Lung (tissue), 12 donors: Measurements from ENCODE around the gene CDH23. TPM values are rescaled to one million over a fixed set of nuclear protein-coding genes. Genes with fewer than 3 reads are reported as not detected.

Experiments used
- ATAC-seq: fragments of 200-7000 bp; cut with Tn5 transposase; one replicate; pipeline ENCODE4 v1.9.1; 2020; ENCODE audit warnings: moderate number of reproducible peaks; ENCODE audit not compliant: insufficient read depth, low FRiP score
- DNase-seq, 3 donors: peaks; one replicate each; pipeline ENCODE4 v3.0.0-alpha.2; 2013 to 2017
- H3K27ac ChIP-seq, 2 donors: one replicate each; pipeline ENCODE4 v1.5.1; 2013; ENCODE audit warnings: mild to moderate bottlenecking in 2 of 2, moderate library complexity in 2 of 2, control low read depth in 1 of 2, inconsistent platforms in 1 of 2, low read depth in 1 of 2, low read length in 1 of 2
- H3K27me3 ChIP-seq, 3 donors: one replicate each; pipeline ENCODE4 v1.5.1; 2013; ENCODE audit warnings: low read length in 2 of 3; ENCODE audit not compliant: control insufficient read depth in 3 of 3, insufficient read depth in 3 of 3
- H3K36me3 ChIP-seq, 4 donors: one replicate each; pipeline ENCODE4 v1.5.1; 2013; ENCODE audit warnings: low read length in 4 of 4, mild to moderate bottlenecking in 1 of 4, moderate library complexity in 1 of 4; ENCODE audit not compliant: control insufficient read depth in 4 of 4, insufficient read depth in 4 of 4
- H3K4me1 ChIP-seq, 5 donors: one replicate each; pipeline ENCODE4 v1.5.1; 2013; ENCODE audit warnings: low read length in 5 of 5, mild to moderate bottlenecking in 2 of 5, moderate library complexity in 1 of 5; ENCODE audit not compliant: control insufficient read depth in 5 of 5, insufficient read depth in 5 of 5
- H3K4me3 ChIP-seq: one replicate; pipeline ENCODE4 v1.5.1; 2013; ENCODE audit warnings: mild to moderate bottlenecking, control low read depth, moderate library complexity
- H3K9ac ChIP-seq, 2 donors: one replicate each; pipeline ENCODE4 v1.5.1; 2013; ENCODE audit warnings: low read length in 2 of 2, control low read depth in 1 of 2; ENCODE audit not compliant: insufficient read depth in 1 of 2
- H3K9me3 ChIP-seq, 4 donors: one replicate each; pipeline ENCODE4 v1.5.1; 2013; ENCODE audit warnings: low read length in 3 of 4, mild to moderate bottlenecking in 1 of 4, moderate library complexity in 1 of 4; ENCODE audit not compliant: control insufficient read depth in 4 of 4, insufficient read depth in 3 of 4
- WGBS, 2 donors: extraction: QIAGEN DNeasy Blood & Tissue Kit; methylation state at CpG; one replicate each; pipeline ENCODE4 v1.1.7; 2013; 5-methylcytosine and 5-hydroxymethylcytosine counted together
- polyA plus RNA-seq, 2 donors: library from polyadenylated mRNA; stranded (reverse); fragments of 200-250 nt; gene quantifications; one replicate each; pipeline ENCODE4 v1.2.1, GENCODE V29; 2013
- total RNA-seq, 2 donors: library from RNA; depleted of rRNA in 1 of 2; stranded (reverse); fragments of >200 nt in 1 of 2; gene quantifications; one replicate each; pipeline ENCODE4 v1.2.1, GENCODE V29; 2014 to 2021
- TF ChIP-seq, protein P1 (sequence below): IDR thresholded peaks from 2 replicates; pipeline ENCODE4 v1.5.1; 2012; ENCODE audit warnings: mild to moderate bottlenecking; ENCODE audit errors: control extremely low read depth, extremely low read depth
- donor health status: control.
- donor health status: control.
- donor health status: Bipolar disorder and iron deficiency.
- donor health status: healthy.
- donor health status: DM: yes; HTN: yes; CAD: no.

The CDH23 gene
- total and polyA plus RNA-seq, 4 donors, result 4.5 to 29.5 (median 6.0) TPM

DNA sequence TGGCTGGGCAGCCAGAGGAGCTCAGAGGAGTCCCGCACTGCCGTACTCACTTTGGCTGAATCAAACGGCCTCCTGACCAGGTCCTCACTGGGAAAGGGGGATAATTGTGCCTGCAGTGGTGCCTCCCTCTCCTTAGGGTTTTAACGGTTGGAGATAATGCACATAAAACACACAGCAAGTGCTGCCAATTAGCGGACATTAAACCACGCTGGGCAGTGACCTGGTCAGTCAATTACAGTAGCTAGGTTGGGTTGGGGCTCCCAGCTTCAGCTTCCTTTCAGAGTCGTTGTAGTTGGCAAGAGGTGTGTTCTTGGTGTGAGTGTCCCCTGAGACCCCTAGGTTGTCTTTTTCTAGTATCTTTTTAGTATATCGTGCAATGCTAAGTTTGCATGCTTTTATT, 176.2 kb downstream of the CDH23 start:
- H3K27me3 ChIP-seq, result no peaks in the 10 kb centered on the region
- peaks cover 0 to 8% (median 0%) of the 10 kb centered on the region in 5 donors for H3K4me1 ChIP-seq
- ATAC-seq, result no peak
- 80 to 85% methylated on average over 8 of the region's 8 CpGs for WGBS, 2 donors
- no peak for DNase-seq
- no peak overlapping the region for H3K4me3 ChIP-seq
- H3K27ac ChIP-seq, result no peak overlapping the region
- no peaks in the 10 kb centered on the region for H3K9me3 ChIP-seq
- H3K36me3 ChIP-seq, result no peaks in the 10 kb centered on the region
- TF ChIP-seq, protein P1, sequence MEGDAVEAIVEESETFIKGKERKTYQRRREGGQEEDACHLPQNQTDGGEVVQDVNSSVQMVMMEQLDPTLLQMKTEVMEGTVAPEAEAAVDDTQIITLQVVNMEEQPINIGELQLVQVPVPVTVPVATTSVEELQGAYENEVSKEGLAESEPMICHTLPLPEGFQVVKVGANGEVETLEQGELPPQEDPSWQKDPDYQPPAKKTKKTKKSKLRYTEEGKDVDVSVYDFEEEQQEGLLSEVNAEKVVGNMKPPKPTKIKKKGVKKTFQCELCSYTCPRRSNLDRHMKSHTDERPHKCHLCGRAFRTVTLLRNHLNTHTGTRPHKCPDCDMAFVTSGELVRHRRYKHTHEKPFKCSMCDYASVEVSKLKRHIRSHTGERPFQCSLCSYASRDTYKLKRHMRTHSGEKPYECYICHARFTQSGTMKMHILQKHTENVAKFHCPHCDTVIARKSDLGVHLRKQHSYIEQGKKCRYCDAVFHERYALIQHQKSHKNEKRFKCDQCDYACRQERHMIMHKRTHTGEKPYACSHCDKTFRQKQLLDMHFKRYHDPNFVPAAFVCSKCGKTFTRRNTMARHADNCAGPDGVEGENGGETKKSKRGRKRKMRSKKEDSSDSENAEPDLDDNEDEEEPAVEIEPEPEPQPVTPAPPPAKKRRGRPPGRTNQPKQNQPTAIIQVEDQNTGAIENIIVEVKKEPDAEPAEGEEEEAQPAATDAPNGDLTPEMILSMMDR, result no peak
- no peak overlapping the region for H3K9ac ChIP-seq

DNA sequence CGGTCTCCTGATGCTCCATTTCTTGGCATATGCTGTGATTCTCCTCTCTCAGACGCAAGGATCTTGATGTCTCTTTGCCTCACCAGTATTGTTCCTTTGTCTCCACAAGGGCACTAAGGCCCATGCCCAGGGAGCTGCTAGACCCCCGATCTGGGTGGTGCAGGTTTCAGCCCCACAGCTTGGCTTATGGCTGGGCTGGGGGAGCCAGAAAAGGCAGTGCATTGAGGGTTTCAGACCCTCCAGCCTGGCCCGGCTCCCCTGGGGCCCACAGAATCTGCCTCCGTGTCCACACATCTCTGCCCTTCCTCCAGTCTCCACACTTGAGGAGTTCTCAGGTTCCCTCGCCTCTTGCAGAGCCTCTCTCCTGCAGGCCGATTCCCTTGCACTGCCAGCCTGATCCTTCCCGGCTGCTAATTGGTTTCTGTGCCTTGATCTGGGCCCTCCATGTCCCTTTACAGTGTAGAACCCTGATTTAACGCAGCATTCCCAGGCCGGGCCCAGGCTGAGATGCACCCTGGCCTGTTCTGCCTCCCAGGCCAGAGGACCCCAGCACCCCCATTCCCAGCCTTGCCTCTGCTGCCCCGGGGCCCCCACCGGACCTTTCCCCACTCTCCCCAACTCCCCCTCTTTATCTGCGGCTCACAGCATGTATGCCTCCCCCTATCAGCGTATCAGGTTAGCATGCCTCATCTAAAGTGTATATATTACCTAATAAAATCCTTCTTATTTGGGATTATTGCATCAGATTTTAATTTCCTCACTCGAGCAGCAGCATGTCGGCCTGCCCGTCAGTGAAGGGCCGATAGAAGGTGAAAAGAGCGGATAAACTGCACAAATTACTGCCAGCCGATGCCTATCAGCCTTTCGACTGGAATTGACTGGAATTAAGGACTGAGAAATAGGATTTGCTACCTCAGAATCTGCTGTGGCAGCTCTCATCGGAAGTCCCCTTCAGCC, 177.1 kb downstream of the CDH23 start:
- Histone ChIP-seq H3K9me3 (no peaks in the 10 kb centered on the region), H3K27me3 (no peaks in the 10 kb centered on the region), H3K9ac (no peak overlapping the region), H3K4me1 (peaks cover 0 to 8% (median 0%) of the 10 kb centered on the region in 5 donors), H3K4me3 (no peak overlapping the region), H3K27ac (no peak overlapping the region), H3K36me3 (no peaks in the 10 kb centered on the region)
- TF ChIP-seq, protein P1, result no peak
- WGBS, 2 donors, result 87 to 89% methylated on average over 22 of the region's 22 CpGs
- DNase-seq (no peak), ATAC-seq (no peak)

DNA sequence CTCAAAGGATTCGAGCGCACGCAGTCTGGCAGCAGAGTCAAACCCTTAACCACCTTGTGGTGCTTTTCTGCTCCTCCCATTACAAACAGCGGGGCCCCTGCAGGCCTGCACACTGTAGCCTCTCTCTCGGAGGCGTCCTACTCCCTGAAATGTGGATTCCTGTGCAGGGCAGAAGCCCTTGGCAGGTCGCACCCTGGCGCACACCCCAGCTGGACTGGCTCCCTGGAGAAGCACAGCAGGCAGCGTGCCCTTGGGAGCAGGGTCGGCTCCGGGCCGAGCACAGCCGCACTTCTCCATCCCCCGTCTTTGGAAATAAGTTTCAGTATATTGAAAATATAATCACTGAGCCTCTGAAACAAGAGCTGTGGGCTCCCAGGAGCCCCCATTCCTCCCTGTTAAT, 178.7 kb downstream of the CDH23 start:
- no peak overlapping the region for H3K27ac ChIP-seq
- H3K4me1 ChIP-seq, result peaks cover 0 to 8% (median 0%) of the 10 kb centered on the region in 5 donors
- no peak overlapping the region for H3K4me3 ChIP-seq
- H3K9me3 ChIP-seq, result no peaks in the 10 kb centered on the region
- no peak overlapping the region for H3K9ac ChIP-seq
- no peaks in the 10 kb centered on the region for H3K36me3 ChIP-seq
- no peak for ATAC-seq
- no peaks in the 10 kb centered on the region for H3K27me3 ChIP-seq
- 60 to 76% methylated on average over 14 of the region's 14 CpGs for WGBS, 2 donors
- DNase-seq, result peak in 1 of 3 donors; percentile 17
- TF ChIP-seq, protein P1, result no peak
